Inflammatory macrophage (primary cell): ENCODE results near the gene C4orf17.
"Not testable (repeated sequence)": the region's sequence is repeated elsewhere in the genome, so short reads cannot be mapped to it uniquely, and the experiment has no call there.

Experiments
- DNase-seq, 2 donors: peaks; one replicate each; pipeline ENCODE4 v3.0.0-alpha.2; 2020 to 2022
- total RNA-seq, 18 experiments: gene quantifications; one replicate each; lab custom pipeline; 2026; ENCODE audit warnings: mixed read lengths in 6 of 18, inconsistent platforms in 2 of 18; lab: John Stamatoyannopoulos, UW

The C4orf17 gene
- total RNA-seq: 0 to 0.07 (median 0) reads per million in 18 experiments

DNA sequence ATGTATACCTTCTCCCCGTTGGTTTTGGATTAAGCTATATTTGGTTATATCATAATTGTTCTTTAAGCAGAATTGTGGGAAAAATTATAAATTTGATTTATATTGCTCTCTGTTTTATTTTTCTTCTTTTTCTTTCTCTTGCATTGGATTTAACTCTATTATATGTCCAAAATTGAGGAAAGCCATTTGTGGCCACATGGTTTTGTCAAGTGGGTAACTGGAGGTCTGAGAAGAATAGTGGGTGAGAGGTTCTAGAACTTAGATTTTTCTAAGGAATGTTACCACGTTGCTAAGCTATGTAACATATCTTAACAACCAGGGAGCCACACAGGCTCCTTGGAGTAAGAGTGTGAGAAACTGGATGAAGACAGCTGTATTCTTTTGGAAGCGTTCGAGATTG is at the start of gene C4orf17:
Gene C4orf17 (plus strand): TSS at position 301 of the 400 bp plus-strand sequence. CDS start 2,061 bp downstream, outside the sequence.
- no peak for DNase-seq

DNA sequence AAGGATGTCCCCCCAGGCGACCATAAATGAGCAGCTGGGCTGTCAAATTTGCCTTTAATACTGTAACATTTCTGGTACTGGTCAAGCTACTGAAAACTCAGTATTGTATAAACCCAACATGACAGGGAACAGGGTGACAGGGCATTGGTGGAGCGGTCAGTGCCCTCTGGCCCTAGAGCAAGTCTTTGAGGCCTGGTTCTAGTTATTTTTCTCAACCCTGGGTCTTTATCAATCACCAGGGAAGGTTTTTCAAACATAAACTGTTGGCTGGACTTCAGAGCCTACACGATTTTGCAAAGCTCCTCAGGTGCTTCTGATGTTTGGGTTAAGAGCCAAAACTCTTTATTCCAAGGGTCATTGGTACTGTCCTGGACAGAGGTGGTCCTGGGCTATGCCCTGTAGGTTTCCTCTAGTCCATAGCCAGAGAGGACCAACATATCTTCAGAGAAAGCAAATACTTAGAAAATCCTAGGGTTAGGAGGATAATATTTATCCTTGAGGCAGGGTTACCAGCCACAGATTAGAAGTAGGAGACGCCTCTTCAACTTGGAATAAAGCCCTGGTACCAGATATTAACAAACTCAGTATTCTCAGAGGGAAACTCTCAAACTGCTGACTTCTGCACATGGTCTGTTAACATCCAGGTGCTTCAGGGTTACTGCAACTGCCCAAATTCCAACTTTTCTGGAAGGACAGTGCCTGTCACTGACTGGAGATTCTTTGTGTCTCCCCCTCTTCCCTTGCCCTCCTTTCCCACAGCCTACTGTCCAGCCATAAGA is 49.0 kb upstream of the C4orf17 start:
- DNase-seq: no peak

DNA sequence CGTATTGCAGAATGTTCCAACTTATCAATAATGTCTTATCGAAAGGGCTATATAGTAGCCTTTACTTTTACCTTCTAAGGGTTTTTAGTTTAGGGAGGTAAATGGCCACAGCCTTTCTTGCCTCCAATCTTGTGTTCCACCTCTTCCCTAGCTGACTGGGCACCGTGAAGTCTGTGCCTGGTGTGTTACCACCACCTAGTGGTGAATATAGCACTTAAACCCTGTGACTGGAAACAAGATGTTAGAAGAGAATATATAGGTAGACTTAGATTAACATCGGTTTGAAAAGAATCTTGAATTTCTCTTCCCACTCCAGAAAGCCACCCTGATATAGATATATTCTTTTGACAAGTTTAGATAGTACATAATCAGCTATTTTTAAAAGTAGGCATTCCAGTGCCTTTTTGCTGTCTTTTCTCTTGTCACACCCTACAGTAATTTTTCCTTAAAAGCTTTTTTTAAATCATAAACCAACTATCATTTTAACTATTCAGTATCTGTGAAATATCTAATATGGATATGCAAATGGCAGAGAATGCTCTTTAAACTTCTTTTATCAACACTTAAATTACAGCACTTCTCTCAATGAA is 47.9 kb upstream of the C4orf17 start:
- peak; percentile 48 to 63 for DNase-seq

DNA sequence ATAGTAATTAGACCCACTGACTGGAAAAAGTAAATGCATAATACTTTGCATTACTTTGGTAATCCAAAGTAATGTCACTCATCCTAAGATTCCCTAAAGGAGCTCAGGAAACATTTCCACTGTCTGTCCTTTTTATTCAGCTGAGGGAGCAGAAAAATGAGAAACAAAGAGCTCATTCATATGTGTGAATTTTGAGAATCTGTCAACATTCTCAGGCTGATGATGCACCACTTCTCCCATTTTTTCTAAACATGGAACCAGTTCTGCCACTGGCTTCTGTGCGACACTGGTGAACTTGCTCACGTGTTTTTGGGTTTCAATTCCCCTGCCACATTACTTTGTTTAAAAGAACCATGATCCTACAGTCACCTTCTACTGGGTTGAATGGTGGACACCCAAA is 47.3 kb upstream of the C4orf17 start:
- no peak for DNase-seq

DNA sequence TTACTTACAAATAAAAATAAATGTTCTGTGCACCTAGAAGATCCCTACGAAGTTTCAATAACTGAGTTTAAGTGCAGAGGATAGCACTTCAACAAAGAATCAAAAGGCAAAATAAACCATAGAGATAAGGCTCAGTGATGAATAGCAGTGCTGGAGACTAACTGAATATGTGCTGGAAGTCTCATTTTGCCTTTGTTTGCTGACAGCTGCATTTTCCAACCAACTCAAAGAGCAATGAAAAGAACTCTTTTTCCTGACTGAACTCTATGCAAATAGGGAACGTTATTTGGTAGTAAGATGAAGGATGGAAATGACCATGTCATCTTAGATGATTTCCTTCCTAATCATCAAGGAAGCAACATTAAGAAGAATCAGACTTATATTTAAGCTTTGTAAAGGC is 42.9 kb upstream of the C4orf17 start:
- no peak for DNase-seq

DNA sequence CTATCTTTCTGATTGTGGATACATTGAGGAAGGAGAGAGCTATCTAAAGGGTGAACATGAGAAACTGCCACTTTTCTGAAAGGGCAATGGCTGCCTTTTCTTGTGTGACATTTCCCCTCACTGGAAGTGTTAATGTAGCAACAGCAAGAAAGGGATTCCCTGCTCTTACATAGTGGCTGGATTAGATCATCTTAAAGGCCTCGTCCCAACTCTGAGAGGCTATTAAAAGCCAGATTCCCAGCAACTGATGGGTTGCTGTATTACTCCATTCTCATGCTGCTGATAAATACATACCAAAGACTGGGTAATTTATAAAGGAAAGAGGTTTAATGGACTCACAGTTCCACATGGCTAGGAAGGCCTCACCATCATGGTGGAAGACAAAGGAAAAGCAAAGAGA is 41.9 kb upstream of the C4orf17 start:
- no peak for DNase-seq

DNA sequence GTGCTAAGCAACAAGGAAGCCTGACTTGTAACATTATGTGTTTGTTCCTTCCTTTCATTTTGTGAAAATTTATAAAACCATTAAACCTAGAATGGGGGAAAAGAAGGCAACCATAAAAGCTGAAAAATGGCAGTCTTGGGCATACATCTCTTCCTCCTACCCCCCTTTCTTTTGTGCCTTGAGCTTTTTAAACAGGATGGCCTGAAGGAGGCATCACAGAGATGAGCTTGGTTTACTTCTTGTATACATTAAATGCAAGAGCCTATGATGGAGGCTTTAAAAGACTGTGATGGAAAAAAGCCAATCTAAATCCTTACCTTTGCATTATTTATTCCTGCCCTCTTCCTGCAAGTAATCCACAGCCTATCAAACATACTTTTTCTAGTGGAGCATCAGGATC is 39.5 kb upstream of the C4orf17 start:
- DNase-seq: no peak

DNA sequence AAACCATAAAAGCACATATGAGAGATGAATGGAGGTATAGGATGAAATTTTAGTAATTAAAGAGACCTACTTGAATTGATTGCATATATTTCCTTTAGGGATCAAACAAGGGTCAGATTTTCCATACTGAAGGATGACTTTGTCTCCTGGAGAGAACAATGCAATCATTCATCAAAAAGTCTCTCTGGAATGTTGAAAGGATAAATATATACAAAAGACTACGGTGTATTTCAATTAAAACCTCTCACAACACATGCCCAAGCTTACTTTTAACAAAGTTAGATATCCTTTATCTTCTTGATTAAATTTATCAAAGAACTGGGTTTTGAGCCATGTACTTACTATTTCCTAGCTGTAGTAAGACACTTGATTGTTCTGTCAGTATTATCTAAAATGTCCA is 38.9 kb upstream of the C4orf17 start:
- no peak for DNase-seq

DNA sequence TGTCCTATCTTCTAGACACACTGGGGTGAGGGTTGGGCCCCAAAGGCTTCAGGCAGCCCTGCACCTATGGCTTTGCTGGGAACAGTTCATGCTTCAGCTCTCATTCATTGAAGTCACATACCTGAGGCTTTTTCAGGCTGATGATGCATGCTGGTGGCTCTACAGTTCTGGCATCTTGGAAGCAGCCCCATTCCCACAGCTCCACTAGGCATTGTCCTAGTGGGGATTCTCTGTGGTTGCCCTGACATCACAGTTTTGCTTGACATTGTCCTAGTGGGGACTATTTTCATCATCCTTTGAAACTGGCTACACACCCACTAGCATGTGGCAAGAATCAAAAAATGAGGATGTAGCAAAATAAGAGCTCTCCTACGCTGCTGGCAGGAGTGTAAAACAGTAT is 37.7 kb upstream of the C4orf17 start:
- peak; percentile 20 to 26 for DNase-seq

DNA sequence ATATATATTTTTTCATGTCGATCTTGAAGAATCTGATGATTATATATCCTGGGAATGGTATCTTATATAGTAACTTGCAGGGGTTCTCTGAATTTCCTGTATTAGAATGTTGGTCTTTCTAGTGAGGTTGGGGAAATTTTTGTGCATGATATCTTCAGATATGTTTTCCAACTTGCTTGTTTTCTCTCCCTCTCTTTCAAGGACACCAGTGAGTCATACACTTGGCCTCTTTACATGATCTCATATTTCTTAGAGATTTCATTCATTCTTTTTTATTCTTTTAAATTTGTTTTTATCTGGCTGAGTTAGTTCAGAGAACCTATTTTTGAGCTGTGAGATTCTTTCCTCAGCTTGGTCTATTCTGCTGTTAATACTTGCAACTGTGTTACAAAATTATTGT is 27.2 kb upstream of the C4orf17 start:
- no peak for DNase-seq

DNA sequence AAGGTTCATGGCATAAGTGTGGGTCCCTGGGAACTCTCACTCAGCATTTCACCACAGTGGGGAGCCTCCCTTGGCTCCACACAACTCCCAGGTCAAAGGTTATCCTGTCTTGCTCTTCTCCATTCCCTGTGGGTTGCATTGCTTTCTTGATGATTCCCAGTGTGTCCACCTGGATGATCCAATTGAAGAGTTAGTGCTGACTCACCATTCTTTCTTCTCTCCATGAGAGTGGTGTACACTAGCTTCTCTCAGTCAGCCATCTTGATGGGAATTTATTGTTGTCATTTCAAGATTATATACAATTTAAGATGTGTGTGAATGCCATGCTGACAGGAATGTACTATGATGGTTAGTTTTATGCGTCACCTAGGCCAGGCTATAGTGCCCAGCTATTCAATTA is 25.6 kb upstream of the C4orf17 start:
- no peak for DNase-seq

DNA sequence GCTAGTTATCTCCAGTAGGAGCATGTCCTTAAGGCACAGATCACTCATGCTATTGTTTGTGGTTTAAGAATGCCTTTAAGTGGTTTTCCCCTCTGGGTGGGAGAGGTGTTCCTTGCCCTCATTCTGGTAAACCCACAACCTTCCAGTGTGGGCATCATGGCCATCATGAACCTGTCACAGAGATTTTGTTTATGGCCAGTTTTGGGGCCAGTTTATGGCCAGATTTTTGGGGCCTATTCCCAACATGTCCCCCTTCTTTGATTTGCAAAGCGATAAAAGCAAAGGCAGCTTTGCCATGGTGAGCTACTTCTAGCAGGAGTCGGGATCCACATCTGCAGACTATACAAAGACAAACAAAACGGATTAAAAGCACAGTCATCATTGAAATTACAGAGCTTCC is 24.2 kb upstream of the C4orf17 start:
- DNase-seq: not testable (repeated sequence)

DNA sequence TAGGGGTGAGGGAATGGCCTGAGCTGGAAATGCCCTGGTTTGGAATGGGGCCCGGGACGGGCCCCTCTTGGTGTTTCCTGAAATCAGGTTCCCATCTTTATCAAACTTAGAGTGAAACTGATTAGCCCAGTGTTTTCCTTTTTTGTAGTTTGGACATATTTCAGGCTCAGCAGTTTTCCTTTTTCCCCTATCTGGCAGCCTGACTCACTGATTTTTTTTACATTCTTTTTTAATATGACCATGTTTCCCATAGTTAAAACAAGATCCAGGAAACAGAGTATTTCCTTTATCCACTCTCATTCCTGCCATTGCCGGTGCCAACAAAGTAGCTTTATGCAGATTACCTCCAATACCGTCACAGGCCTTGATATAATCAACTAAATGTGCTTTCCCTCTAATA is 20.5 kb upstream of the C4orf17 start:
- DNase-seq: no peak

DNA sequence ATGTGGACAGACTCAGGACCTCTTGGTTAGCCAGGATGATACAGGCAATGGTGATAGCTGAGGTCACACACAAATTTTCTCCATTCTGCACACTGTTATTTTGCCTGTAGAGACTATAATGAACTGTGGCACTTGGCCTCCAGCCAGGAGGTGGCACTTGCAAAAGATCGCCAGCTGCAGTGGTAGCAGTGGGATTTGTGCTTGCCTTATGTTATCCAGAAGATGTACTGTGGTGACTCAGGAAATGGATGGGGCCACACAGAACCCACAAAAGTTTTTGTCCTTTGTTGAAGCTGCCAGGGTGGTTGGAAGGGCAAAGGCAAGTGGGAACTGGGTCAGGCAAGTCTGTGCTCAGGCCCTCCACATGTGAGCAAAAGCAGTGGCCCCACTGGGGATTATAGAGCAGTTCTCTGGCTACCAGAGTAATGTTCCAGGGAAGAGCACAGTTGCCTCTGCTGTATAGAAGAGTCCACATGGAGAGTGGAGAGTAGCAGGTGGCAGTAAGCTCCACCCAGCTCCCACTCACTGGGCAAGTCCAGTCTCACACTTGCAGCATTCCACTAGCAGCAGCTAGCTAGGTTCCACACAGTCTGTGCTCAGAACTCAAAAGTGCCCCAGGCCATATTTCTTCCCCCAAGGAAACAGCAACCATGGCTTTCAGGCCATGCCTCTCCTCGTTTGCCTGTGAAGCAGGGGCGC is 5.9 kb upstream of the C4orf17 start:
- no peak for DNase-seq

DNA sequence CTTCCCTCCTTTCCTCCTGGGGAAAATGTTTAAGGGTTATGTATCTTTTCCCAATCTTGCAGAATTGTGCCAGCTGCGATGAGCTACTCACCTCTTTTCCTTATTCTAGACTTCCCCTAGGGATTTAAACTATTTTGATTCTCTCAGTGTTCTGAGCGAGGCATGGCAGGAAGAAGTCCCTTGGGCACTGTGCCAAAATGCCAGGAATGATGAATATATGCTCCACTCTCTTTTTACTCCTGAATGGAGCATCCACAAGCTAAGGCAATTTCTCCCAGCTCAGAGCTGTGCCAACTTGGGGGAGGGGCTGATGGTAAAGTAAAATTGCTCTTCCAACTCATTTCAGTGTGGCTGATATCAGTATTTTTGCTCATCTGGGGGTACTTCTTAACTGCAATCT is 4.0 kb upstream of the C4orf17 start:
- DNase-seq: no peak

DNA sequence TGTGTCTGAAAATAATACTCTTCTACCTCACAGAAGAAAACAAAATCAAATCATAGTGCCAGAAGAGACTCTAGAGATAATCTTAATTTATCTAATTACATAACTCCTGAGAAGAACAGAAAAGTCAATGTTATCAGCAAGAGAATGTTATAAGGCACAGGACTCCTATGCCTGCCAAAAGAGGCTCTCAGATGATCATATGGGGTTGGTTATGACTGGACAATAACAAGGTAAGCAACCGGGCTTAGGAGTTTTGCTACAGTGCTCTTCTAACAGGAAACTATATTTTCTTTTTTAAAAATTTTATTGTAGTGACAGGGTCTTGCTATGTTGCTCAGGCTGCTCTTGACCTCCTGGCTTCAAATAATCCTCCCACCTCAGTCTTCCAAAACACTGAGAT is 3.5 kb upstream of the C4orf17 start:
- DNase-seq: no peak

DNA sequence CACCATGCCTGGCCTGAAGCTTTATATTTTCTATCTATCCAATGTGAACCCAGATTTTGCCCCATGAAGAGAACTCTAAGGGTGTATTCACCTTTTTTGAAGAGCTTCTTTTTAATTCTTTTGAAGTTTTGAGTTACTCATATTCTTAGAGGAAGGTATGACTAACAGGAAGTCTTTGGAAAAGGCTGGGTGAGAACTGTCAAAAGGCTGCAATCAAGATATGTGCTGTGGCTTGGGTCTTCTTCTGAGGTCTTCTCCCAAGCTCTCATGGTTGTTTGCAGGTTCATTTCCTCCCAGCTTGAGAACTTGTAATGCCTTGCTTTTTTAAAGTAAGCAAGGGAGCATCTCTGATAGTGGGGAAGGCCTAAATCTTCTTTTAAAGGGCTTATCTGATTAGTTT is 3.1 kb upstream of the C4orf17 start:
- DNase-seq: no peak

DNA sequence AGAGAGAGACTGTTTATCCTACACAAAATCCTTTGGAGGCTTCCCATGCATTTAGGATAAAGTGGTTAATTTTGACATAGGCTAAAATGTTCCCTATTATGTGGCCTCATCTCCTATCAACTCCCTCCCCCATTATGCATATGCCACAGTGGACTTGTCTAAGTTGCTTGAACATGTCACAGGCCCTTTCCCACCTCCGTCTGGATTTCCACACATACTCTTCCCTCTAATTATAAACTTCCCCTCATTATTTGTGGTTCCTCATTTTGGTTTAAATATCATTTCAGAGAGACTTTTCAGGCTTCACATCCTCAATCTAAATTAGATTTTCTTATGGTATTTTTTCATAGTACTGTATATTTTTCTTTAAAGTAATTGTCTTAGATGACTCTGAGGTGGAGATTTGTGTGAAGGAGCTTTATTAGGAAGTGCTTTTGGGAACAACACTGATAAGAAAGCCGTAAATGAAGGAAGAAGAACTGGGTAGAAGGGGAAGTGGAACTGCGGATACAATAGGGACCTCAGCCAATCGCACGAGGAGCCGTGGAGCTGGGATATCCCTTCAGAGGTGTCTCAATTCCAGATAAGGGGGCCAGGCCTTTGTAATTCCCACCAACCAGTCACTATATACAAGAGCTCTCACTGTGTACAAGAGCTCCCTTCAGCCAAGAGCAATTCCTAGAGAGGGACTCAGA is 7.9 kb downstream of the C4orf17 start:
- DNase-seq: peak; percentile 56 to 60

DNA sequence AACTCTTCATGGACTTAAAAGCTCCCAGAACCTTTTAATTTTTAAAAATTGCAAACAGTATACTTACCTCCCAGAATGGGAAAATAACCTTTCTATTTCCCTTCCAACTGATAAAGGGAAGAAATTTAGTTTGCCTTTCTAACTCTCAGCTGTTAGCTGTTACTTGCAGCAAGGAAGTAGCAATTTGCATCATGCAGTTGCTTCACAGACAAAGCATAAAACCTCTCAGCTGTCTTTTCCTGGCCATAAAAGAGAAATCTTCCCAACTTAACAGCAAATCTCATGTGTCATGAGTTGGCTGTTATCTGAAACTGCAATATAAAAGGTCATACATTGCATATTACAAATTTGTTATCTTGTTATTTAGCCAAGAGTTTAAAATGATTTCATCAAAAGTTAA is 18.4 kb downstream of the C4orf17 start:
- DNase-seq: peak; percentile 10 to 23

DNA sequence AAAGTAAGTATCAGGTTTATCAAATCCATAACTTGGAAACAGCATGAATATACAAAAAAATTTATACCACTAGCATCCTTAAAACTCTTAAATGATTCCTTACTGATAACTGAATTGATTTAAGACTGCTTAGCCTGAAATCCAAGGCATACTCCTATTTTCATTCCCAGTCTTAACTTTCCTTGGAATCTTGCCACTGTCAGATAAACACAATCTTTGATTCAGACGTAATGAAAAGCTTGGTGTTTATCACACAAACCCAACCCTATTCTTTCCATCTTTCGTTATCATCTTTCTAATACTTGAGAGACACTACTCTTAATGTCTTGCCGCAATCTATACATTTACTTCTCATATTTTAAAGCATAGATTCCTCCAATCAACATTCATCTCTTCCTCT is 19.1 kb downstream of the C4orf17 start:
- no peak for DNase-seq

DNA sequence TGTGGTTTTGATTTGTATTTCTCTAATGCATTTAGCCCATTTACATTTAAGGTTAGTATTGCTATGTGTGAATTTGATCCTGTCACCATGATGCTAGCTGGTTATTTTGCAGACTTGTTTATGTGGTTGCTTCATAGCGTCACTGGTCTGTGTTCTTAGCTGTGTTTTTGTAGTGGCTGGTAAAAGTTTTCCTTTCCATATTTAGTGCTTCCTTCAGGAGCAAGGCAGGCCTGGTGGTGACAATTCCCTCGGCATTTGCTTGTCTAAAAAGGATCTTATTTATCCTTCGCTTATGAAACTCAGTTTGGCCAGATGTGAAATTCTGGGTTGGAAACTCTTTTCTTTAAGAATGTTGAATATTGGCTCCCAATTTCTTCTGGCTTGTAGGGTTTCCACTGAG is 23.9 kb downstream of the C4orf17 start:
- DNase-seq: not testable (repeated sequence)

DNA sequence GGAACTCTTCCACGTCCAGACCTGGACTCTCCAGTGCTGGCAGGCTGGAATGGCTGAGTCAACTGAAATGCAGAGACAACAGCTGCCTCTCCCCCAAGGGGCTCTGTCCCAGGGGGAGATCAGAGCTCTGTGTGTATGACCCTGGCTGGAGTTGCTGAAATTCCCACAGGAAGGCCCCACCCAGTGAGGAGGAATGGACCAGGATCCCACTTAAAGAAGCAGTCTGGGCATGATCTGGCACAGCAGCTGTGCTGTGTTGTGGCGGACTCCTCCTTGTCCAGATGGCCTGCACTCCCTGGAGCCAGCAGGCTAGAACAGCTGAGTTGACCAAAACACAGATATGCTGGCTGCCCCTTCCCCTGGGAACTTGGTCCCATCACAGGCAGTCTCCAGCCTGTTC is 25.4 kb downstream of the C4orf17 start:
- no peak for DNase-seq

DNA sequence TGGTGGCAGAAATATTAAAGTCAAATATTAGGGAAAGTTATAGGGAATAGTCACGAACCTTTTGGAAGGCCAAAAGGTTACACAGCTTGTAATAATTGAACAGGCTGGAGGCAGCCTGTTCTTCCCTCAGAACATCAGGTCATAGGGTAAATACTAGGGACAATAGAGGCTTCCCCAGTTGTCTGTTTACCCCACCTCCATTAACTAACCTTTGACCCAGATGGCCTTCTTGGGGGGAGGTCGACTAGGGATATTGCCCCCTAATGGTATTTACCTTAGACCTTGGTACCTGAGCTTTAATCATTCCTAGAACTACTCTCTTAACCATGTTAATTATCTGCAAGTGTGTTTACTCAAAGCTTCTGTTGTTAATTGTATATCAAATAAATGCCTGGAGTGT is 26.0 kb downstream of the C4orf17 start:
- no peak for DNase-seq
